ENCODE data around the gene NTRK3.

DNA sequence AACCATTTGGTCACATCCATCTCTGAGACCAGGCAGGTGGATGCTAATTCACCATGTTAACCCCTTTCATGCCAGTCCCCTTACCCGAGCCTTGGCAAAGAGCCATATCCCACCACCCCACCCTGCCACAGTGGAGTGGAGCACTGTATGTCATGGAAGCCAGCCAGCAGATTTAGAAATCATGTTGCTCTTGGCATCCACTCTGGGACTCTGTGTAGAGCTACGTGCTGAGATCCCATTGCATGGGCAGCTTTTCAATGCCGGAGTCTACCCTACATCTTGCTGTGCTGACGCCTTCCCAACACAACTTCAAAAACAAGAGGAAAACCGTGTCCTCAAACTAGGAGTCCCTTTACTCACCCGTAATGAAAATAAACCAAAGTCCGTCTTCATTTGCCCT, 131.0 kb downstream of the NTRK3 start:
- no peak for TF ChIP-seq FOXK2 (IDR thresholded peaks at IDR 0.05)
- TF ChIP-seq SP1 (IDR thresholded peaks at IDR 0.05), result no peak
- no peak for TF ChIP-seq BHLHE40 (IDR thresholded peaks at IDR 0.05; ENCODE audit: borderline replicate concordance)
- TF ChIP-seq FOXA1 (IDR thresholded peaks at IDR 0.05), result no peak
- TF ChIP-seq ELF4 (IDR thresholded peaks at IDR 0.05), result no peak
- TF ChIP-seq SUZ12 (IDR thresholded peaks at IDR 0.05), result no peak
- TF ChIP-seq TARDBP (IDR thresholded peaks at IDR 0.05), result no peak
- no peak for TF ChIP-seq ARNT (IDR thresholded peaks at IDR 0.05)
- no peak for TF ChIP-seq HDGF (IDR thresholded peaks at IDR 0.05; ENCODE audit: borderline replicate concordance)
- TF ChIP-seq, protein P1, sequence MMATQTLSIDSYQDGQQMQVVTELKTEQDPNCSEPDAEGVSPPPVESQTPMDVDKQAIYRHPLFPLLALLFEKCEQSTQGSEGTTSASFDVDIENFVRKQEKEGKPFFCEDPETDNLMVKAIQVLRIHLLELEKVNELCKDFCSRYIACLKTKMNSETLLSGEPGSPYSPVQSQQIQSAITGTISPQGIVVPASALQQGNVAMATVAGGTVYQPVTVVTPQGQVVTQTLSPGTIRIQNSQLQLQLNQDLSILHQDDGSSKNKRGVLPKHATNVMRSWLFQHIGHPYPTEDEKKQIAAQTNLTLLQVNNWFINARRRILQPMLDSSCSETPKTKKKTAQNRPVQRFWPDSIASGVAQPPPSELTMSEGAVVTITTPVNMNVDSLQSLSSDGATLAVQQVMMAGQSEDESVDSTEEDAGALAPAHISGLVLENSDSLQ (IDR thresholded peaks at IDR 0.05), result no peak
- no peak for TF ChIP-seq FOXM1 (IDR thresholded peaks at IDR 0.05; ENCODE audit: borderline replicate concordance)
- no peak for TF ChIP-seq ZNF384 (IDR thresholded peaks at IDR 0.05)
- TF ChIP-seq NFRKB (IDR thresholded peaks at IDR 0.05), result no peak

Data from HEK293T (cell line).